HepG2 (cell line): Measurements from ENCODE around the gene PRR19. TPM values are rescaled to one million over a fixed set of nuclear protein-coding genes. Genes with fewer than 3 reads are reported as not detected.

Experiments used
- ATAC-seq: fragments of 200-7000 bp; cut with Tn5 transposase; 3 replicates; pipeline ENCODE4 v1.9.1; 2020; ENCODE audit warnings: mild to moderate bottlenecking, moderate library complexity
- BruUV-seq: library from RNA; stranded (reverse); fragments of 400-500 nt; replicated peaks from 2 replicates; lab custom pipeline; 2021; lab: Mats Ljungman, UMichigan
- CTCF ChIA-PET: fragments of 300-600 bp; formaldehyde crosslinking; extraction: SDS; loops from one replicate; lab custom pipeline; 2021; ENCODE audit warnings: low total read pairs, inconsistent platforms, low intra/inter-chr PET ratio; lab: Yijun Ruan, JAX
- POLR2A ChIA-PET: fragments of 350-600 bp; sonication (Branson Sonifier 250); formaldehyde crosslinking; loops from one replicate; lab custom pipeline; 2020; ENCODE audit warnings: antibody characterized with exemption, inconsistent platforms; lab: Yijun Ruan, JAX
- DNase-seq: peaks from one replicate; pipeline ENCODE4 v3.0.0-alpha.2; 2015; ENCODE audit warnings: low spot score
- FAIRE-seq: peaks from 3 replicates; lab custom pipeline; 2011; peaks lifted over from hg19 to GRCh38; lab: Jason Lieb, UNC
- H2AFZ ChIP-seq: one replicate; pipeline ENCODE4 v1.6.1; 2011; ENCODE audit warnings: low read length, inconsistent platforms
- H3K27ac ChIP-seq: fragments of 300-600 bp; 3 replicates; pipeline ENCODE4 v1.8.0; 2011; ENCODE audit warnings: mixed run types, mild to moderate bottlenecking, mixed read lengths, low read length, inconsistent platforms; ENCODE audit not compliant: insufficient read depth; ENCODE audit errors: extremely low read length
- H3K27me3 ChIP-seq, 2 experiments: fragments of 200-600 bp in 1 of 2; 2 replicates in 1 of 2; 3 replicates in 1 of 2; pipeline versions ENCODE4 v1.6.0 to v1.8.0; 2011; ENCODE audit warnings: low read length in 2 of 2, mild to moderate bottlenecking in 2 of 2, moderate library complexity in 2 of 2, inconsistent platforms in 1 of 2; ENCODE audit not compliant: insufficient read depth in 2 of 2, control insufficient read depth in 1 of 2
- H3K36me3 ChIP-seq, 2 experiments: fragments of 200-600 bp in 1 of 2; replicated peaks in 1 of 2; 2 replicates in 1 of 2; 3 replicates in 1 of 2; pipeline versions ENCODE4 v1.5.1 to v1.8.0; 2011; ENCODE audit warnings: low read length in 2 of 2, inconsistent platforms in 1 of 2; ENCODE audit not compliant: insufficient read depth in 2 of 2, control insufficient read depth in 1 of 2
- H3K4me1 ChIP-seq: 2 replicates; pipeline ENCODE4 v1.5.1; 2012; ENCODE audit warnings: low read length, inconsistent platforms; ENCODE audit not compliant: insufficient read depth
- H3K4me2 ChIP-seq: 2 replicates; pipeline ENCODE4 v1.6.0; 2011; ENCODE audit warnings: low read depth, low read length, inconsistent platforms
- H3K4me3 ChIP-seq, 3 experiments: fragments of 200-600 bp in 1 of 3; sonication (generic), shearing (Covaris generic) in 1 of 3; replicated peaks in 1 of 3; 2 replicates each; pipeline ENCODE4 v1.5.1; 2011 to 2016; ENCODE audit warnings: low read length in 3 of 3, inconsistent platforms in 2 of 3, low read depth in 2 of 3, mild to moderate bottlenecking in 2 of 3, control low read depth in 1 of 3, mixed read lengths in 1 of 3; ENCODE audit not compliant: insufficient read depth in 1 of 3
- H3K79me2 ChIP-seq: one replicate; pipeline ENCODE4 v1.6.1; 2011; ENCODE audit warnings: low read length, inconsistent platforms; ENCODE audit not compliant: insufficient read depth
- H3K9ac ChIP-seq: 2 replicates; pipeline ENCODE4 v1.6.0; 2011; ENCODE audit warnings: mild to moderate bottlenecking, low read depth, low read length, inconsistent platforms; ENCODE audit not compliant: insufficient read depth
- H3K9me3 ChIP-seq: 2 replicates; pipeline ENCODE4 v1.5.1; 2012; ENCODE audit warnings: mild to moderate bottlenecking, low read length
- H4K20me1 ChIP-seq: 2 replicates; pipeline ENCODE4 v1.6.0; 2011; ENCODE audit warnings: inconsistent platforms, mild to moderate bottlenecking, low read length, moderate library complexity; ENCODE audit not compliant: insufficient read depth
- AKAP8 ChIP-seq: sonication (generic); formaldehyde crosslinking; IDR thresholded peaks from 2 replicates; pipeline ENCODE4 v1.5.1; 2020; ENCODE audit warnings: mild to moderate bottlenecking, missing genetic modification reagents
- GABPB1 ChIP-seq: IDR thresholded peaks from 2 replicates; pipeline ENCODE4 v1.6.1; 2016; ENCODE audit warnings: mild to moderate bottlenecking, missing genetic modification reagents, moderate library complexity, missing compliant biosample characterization
- GPN1 ChIP-seq: sonication (generic); formaldehyde crosslinking; IDR thresholded peaks from 2 replicates; pipeline ENCODE4 v1.5.1; 2020; ENCODE audit warnings: missing genetic modification reagents, borderline replicate concordance
- RAD51 ChIP-seq: fragments of 450-650 bp; IDR thresholded peaks from 2 replicates; pipeline ENCODE4 v1.6.1; 2016; ENCODE audit warnings: borderline replicate concordance
- SATB2 ChIP-seq: sonication (generic); formaldehyde crosslinking; IDR thresholded peaks from 2 replicates; pipeline ENCODE4 v1.5.0; 2020; ENCODE audit warnings: missing genetic modification reagents
- ZNF20 ChIP-seq: sonication (generic); formaldehyde crosslinking; IDR thresholded peaks from 2 replicates; pipeline ENCODE4 v1.4.0; 2020; ENCODE audit warnings: mild to moderate bottlenecking, moderate library complexity, missing genetic modification reagents
- ZNF747 ChIP-seq: sonication (generic); formaldehyde crosslinking; IDR thresholded peaks from 2 replicates; pipeline ENCODE4 v1.8.1; 2023; ENCODE audit warnings: missing genetic modification reagents, mild to moderate bottlenecking, borderline replicate concordance
- ZSCAN25 ChIP-seq: sonication (generic); formaldehyde crosslinking; IDR thresholded peaks from 2 replicates; pipeline ENCODE4 v1.8.0; 2022; ENCODE audit warnings: mild to moderate bottlenecking, missing genetic modification reagents
- WGBS: methylation state at CpG from one replicate; pipeline ENCODE4 v1.1.6; 2017; ENCODE audit warnings: low lambda C conversion rate; 5-methylcytosine and 5-hydroxymethylcytosine counted together
- in situ Hi-C: cut with HindIII; loops from 2 replicates; pipeline ENCODE4 v1.10.0; 2017; ENCODE audit warnings: low pct_unique_long_range_greater_than_20kb; ENCODE audit not compliant: extremely low pct_ligation_motif_present
- intact Hi-C: fragments of 100-400 bp; cut with micrococcal nuclease; formaldehyde crosslinking; loops from one replicate; pipeline ENCODE4 v1.10.0; 2022; ENCODE audit not compliant: unreplicated experiment
- polyA plus RNA-seq, 8 experiments: library from polyadenylated mRNA; depleted of rRNA in 3 of 8; stranded (reverse) in 7 of 8; unstranded in 1 of 8; fragments of >200 nt; fragmentation: Illumina TruSeq in 4 of 8; extraction: Trizol in 4 of 8; gene quantifications; 2 replicates each; pipeline versions ENCODE4 v1.2.1 to v1.2.3, GENCODE V29; 2011 to 2016; ENCODE audit warnings: low read depth in 4 of 8, missing spikeins in 1 of 8, mixed read lengths in 1 of 8; ENCODE audit not compliant: insufficient read depth in 1 of 8
- total RNA-seq, 5 experiments: library from RNA; depleted of rRNA; stranded (reverse); fragments of >200 nt; fragmentation: Illumina TruSeq; extraction: Trizol; gene quantifications; 2 replicates each; pipeline ENCODE4 v1.2.3, GENCODE V29; 2016; ENCODE audit warnings: low read depth in 1 of 5
- TF ChIP-seq, protein P1 (sequence below): sonication (generic); formaldehyde crosslinking; IDR thresholded peaks from 2 replicates; pipeline ENCODE4 v1.9.0; 2021; ENCODE audit warnings: missing genetic modification reagents, borderline replicate concordance
- TF ChIP-seq, protein P2 (sequence below): sonication (generic); formaldehyde crosslinking; IDR thresholded peaks from 2 replicates; pipeline ENCODE4 v1.4.0; 2020; ENCODE audit warnings: missing genetic modification reagents, mild to moderate bottlenecking, borderline replicate concordance
- TF ChIP-seq, protein P3 (sequence below): sonication (generic); formaldehyde crosslinking; IDR thresholded peaks from 2 replicates; pipeline ENCODE4 v1.5.0; 2020; ENCODE audit warnings: mild to moderate bottlenecking, missing genetic modification reagents
- TF ChIP-seq, protein P4 (sequence below): sonication (generic); formaldehyde crosslinking; IDR thresholded peaks from 2 replicates; pipeline ENCODE4 v1.8.0; 2022; ENCODE audit warnings: mild to moderate bottlenecking, missing genetic modification reagents

PRR19 gene
- total and polyA plus RNA-seq, 2 of the 13 experiments (the other 11 are each of a cell fraction or from before 2014, with no cell fraction given), result 0.21 to 0.33 TPM

DNA sequence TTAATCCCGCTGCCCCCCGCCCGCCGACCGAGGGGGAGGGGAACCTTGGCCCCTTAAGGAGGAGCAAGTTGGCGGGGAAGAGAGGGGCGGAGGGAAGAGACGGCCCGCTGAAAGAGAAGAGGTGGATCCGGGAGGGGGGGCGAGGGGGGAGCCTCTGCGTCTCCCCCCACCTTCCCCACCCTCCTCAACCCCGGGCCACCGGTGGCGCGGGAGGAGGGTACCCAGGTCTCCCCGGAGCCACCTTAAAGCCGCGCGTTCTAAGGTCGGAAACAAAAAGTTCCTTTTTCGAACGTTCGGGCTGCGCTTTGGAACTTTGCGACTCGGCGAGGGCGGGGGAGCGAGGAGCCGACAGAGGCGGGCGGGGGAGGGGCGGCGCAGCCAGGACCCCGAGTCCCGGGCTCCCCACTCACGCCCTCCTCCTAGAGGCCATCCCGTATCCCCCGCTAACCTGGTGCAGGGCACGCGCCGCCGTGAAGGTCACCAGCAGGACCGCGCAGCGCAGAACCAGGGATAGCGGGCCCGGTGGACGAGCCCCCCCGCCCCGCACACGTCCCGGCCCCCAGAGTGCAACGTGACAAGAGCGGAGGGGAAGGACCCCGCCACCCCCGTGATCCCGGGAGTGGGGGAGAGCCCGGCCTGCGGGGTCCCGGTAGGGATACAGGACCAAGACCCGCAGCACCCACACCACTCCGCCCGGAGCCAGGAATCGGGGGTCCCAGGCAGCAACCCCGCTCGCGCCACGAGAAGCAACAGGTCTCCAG lies 47.7 kb upstream of the PRR19 start (continued):
- TF ChIP-seq, protein P1, sequence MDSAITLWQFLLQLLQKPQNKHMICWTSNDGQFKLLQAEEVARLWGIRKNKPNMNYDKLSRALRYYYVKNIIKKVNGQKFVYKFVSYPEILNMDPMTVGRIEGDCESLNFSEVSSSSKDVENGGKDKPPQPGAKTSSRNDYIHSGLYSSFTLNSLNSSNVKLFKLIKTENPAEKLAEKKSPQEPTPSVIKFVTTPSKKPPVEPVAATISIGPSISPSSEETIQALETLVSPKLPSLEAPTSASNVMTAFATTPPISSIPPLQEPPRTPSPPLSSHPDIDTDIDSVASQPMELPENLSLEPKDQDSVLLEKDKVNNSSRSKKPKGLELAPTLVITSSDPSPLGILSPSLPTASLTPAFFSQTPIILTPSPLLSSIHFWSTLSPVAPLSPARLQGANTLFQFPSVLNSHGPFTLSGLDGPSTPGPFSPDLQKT (CRISPR knock-in tag), result no peak
- TF ChIP-seq RAD51, result no peak

DNA sequence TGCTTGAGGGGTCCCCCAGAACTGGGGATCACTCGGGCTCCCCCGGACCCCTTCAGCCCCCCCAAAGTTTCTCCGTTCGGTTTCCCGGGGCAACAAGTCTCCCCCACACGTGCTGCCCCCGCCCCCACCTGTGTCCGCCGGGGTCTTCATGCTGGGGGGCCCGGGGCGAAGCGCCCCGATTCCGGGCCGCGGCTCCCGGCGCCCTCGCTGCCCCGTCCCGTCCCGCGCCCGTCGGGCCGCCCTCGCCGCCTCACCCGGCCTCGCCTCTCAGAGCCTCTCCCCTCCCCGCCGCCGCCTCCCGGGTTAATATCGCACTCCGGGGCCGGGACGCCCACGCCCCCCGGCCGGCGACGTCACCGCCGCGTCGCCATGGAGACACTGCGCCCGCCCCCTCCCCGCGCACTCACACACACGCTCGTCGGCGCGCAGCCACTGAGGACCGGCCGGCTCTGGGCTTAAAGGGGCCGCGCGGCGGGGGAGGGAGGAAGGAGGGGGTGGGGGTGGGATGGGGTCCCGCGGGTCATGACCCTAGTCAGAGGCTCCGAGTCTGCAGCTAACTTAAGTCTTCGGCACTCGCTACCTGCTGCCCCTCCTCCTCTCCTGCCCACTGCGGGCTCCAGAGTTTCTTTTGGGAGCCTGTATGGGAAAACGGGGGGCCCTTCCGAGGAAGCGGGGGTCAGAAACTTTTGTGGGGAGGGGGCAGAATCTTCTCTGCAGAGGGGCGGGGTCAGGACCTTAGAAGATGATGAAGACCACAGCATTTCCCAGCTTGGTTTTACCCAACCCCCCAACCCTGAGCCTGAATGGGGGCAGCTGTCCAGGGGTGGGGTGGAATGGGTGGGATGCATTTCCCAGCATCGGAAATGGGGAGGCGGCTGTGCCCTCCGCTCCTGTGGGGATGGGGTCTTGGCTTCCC lies 46.8 kb upstream of the PRR19 start, which contains the start of gene ERF:
Gene ERF (minus strand): TSS at position 279 of the 916 bp plus-strand sequence. CDS start 129 bp downstream, at position 150.
- ATAC-seq, result peak; percentile 61
- TF ChIP-seq, protein P2, sequence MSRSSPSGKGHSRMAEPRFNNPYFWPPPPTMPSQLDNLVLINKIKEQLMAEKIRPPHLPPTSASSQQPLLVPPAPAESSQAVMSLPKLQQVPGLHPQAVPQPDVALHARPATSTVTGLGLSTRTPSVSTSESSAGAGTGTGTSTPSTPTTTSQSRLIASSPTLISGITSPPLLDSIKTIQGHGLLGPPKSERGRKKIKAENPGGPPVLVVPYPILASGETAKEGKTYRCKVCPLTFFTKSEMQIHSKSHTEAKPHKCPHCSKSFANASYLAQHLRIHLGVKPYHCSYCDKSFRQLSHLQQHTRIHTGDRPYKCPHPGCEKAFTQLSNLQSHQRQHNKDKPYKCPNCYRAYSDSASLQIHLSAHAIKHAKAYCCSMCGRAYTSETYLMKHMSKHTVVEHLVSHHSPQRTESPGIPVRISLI (CRISPR knock-in tag), result no peak
- TF ChIP-seq ZSCAN25 (CRISPR knock-in tag), result peak; percentile 98
- no peak for TF ChIP-seq ZNF20 (CRISPR knock-in tag)
- TF ChIP-seq GABPB1, result peak; percentile 50; the same call in 1 of the 2 replicates
- TF ChIP-seq, protein P3, sequence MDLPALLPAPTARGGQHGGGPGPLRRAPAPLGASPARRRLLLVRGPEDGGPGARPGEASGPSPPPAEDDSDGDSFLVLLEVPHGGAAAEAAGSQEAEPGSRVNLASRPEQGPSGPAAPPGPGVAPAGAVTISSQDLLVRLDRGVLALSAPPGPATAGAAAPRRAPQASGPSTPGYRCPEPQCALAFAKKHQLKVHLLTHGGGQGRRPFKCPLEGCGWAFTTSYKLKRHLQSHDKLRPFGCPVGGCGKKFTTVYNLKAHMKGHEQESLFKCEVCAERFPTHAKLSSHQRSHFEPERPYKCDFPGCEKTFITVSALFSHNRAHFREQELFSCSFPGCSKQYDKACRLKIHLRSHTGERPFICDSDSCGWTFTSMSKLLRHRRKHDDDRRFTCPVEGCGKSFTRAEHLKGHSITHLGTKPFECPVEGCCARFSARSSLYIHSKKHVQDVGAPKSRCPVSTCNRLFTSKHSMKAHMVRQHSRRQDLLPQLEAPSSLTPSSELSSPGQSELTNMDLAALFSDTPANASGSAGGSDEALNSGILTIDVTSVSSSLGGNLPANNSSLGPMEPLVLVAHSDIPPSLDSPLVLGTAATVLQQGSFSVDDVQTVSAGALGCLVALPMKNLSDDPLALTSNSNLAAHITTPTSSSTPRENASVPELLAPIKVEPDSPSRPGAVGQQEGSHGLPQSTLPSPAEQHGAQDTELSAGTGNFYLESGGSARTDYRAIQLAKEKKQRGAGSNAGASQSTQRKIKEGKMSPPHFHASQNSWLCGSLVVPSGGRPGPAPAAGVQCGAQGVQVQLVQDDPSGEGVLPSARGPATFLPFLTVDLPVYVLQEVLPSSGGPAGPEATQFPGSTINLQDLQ (CRISPR knock-in tag), result no peak
- TF ChIP-seq, protein P4, sequence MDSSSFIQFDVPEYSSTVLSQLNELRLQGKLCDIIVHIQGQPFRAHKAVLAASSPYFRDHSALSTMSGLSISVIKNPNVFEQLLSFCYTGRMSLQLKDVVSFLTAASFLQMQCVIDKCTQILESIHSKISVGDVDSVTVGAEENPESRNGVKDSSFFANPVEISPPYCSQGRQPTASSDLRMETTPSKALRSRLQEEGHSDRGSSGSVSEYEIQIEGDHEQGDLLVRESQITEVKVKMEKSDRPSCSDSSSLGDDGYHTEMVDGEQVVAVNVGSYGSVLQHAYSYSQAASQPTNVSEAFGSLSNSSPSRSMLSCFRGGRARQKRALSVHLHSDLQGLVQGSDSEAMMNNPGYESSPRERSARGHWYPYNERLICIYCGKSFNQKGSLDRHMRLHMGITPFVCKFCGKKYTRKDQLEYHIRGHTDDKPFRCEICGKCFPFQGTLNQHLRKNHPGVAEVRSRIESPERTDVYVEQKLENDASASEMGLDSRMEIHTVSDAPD (CRISPR knock-in tag), result no peak
- TF ChIP-seq AKAP8 (CRISPR knock-in tag), result 0 out of 2 replicates have a peak, but pooled peaks have one; percentile 11
- no peak for TF ChIP-seq GPN1
- no peak for TF ChIP-seq ZNF747 (CRISPR knock-in tag)
- no peak for TF ChIP-seq SATB2 (CRISPR knock-in tag)

More for the DNA sequence above, 46.8 kb upstream of the PRR19 start, which contains the start of gene ERF:
- ChIA-PET POLR2A (interaction anchor here (0.6 to 2.5 kb wide), 5 partner anchors 8 to 27 kb away, joined by 3 to 14 read pairs (median 12); partner anchors contain the start of gene GSK3A), CTCF (interaction anchor here (1.0 kb wide), 1 partner anchor 35 kb away, joined by 3 read pairs; no protein-coding TSS in a partner anchor)
- DNase-seq (peak; percentile 74), FAIRE-seq (no peak)
- Histone ChIP-seq H3K27ac (peak within 1 kb of the TSS; percentile 100), H3K79me2 (peaks cover 38% of the 10 kb centered on the region), H3K4me3 (peak within 1 kb of the TSS; percentile 95 to 99 (median 99)), H3K4me2 (peak within 1 kb of the TSS; percentile 93), H3K36me3 (peaks cover 0 to 15% of the 10 kb centered on the region in 2 experiments; a peak in 3 of 5 replicates), H3K4me1 (peaks cover 65% of the 10 kb centered on the region), H3K9ac (peak within 1 kb of the TSS; percentile 100), H3K27me3 (no peaks in the 10 kb centered on the region; a peak in 1 of 5 replicates), H4K20me1 (peaks cover 31% of the 10 kb centered on the region), H3K9me3 (no peaks in the 10 kb centered on the region), H2AFZ (peak within 1 kb of the TSS; percentile 15)
- in situ Hi-C loops (loop anchor here (5.0 kb wide), 1 partner anchor 32 kb away; no protein-coding TSS in a partner anchor), intact Hi-C loops (no loop called here)
- 0% methylated on average over 21 of the region's 75 CpGs for WGBS
- BruUV-seq, result no TSS peak
